ENCODE data around the gene GRAMD4. TPM values are rescaled to one million over a fixed set of nuclear protein-coding genes. Genes with fewer than 3 reads are reported as not detected.

GRAMD4 gene
- total RNA-seq, 3 donors from 2014 or later = 28.4 to 85.6 (median 61.0) TPM

- H3K4me3 ChIP-seq = no peak overlapping the region
- no peaks in the 10 kb centered on the region for H3K27me3 ChIP-seq
- TF ChIP-seq POLR2AphosphoS5 (IDR thresholded peaks at IDR 0.05) (no peak), POLR2A (IDR thresholded peaks at IDR 0.05) (no peak), CTCF (IDR thresholded peaks at IDR 0.05) (peak in 1 of 3 donors; percentile 20)
- peak in 1 of 2 donors; percentile 64 for DNase-seq (ENCODE audit: low spot score in 2 of 2)
- H3K36me3 ChIP-seq = no peaks in the 10 kb centered on the region
- no peaks in the 10 kb centered on the region for H3K9me3 ChIP-seq
- intact Hi-C loops (cut with DNase I; ENCODE audit: low total_unique reads) = no loop called here
- no peak overlapping the region for H3K27ac ChIP-seq
- peaks cover 3 to 8% of the 10 kb centered on the region in 2 donors for H3K4me1 ChIP-seq
Measured at GRCh38 chr22:46609175-46609690, 11.0 kb upstream of the GRAMD4 start.

- Histone ChIP-seq H3K27ac (no peak overlapping the region), H3K36me3 (no peaks in the 10 kb centered on the region), H3K27me3 (no peaks in the 10 kb centered on the region), H3K4me1 (peaks cover 3 to 8% of the 10 kb centered on the region in 2 donors), H3K4me3 (no peak overlapping the region), H3K9me3 (no peaks in the 10 kb centered on the region)
- TF ChIP-seq CTCF (IDR thresholded peaks at IDR 0.05) = no peak
- no peak for TF ChIP-seq POLR2AphosphoS5 (IDR thresholded peaks at IDR 0.05)
- no peak for TF ChIP-seq POLR2A (IDR thresholded peaks at IDR 0.05)
- intact Hi-C loops (cut with DNase I; ENCODE audit: low total_unique reads) = no loop called here
- no peak for DNase-seq (ENCODE audit: low spot score in 2 of 2)
Measured at GRCh38 chr22:46609724-46610201, 10.4 kb upstream of the GRAMD4 start.

GRCh38 chr22:46610356-46610755 lies 9.8 kb upstream of the GRAMD4 start:
- intact Hi-C loops (cut with DNase I; ENCODE audit: low total_unique reads) = no loop called here
- H3K27ac ChIP-seq = no peak overlapping the region
- peaks cover 3 to 8% of the 10 kb centered on the region in 2 donors for H3K4me1 ChIP-seq
- no peak for DNase-seq (ENCODE audit: low spot score in 2 of 2)
- H3K9me3 ChIP-seq = no peaks in the 10 kb centered on the region
- no peak overlapping the region for H3K4me3 ChIP-seq
- TF ChIP-seq POLR2A (IDR thresholded peaks at IDR 0.05) (no peak), POLR2AphosphoS5 (IDR thresholded peaks at IDR 0.05) (no peak), CTCF (IDR thresholded peaks at IDR 0.05) (no peak)
- H3K27me3 ChIP-seq = no peaks in the 10 kb centered on the region
- H3K36me3 ChIP-seq = no peaks in the 10 kb centered on the region

GRCh38 chr22:46611189-46611588 lies 9.0 kb upstream of the GRAMD4 start:
- no peak for TF ChIP-seq POLR2AphosphoS5 (IDR thresholded peaks at IDR 0.05)
- no peak for TF ChIP-seq POLR2A (IDR thresholded peaks at IDR 0.05)
- no peak for TF ChIP-seq CTCF (IDR thresholded peaks at IDR 0.05)
- no peak for DNase-seq (ENCODE audit: low spot score in 2 of 2)
- Histone ChIP-seq H3K4me3 (no peak overlapping the region), H3K27me3 (no peaks in the 10 kb centered on the region), H3K9me3 (no peaks in the 10 kb centered on the region), H3K36me3 (no peaks in the 10 kb centered on the region), H3K4me1 (peaks cover 3 to 8% of the 10 kb centered on the region in 2 donors), H3K27ac (no peak overlapping the region)
- intact Hi-C loops (cut with DNase I; ENCODE audit: low total_unique reads) = no loop called here

GRCh38 chr22:46612341-46612903 lies 7.8 kb upstream of the GRAMD4 start:
- intact Hi-C loops (cut with DNase I; ENCODE audit: low total_unique reads) = no loop called here
- DNase-seq (ENCODE audit: low spot score in 2 of 2) = no peak
- Histone ChIP-seq H3K4me1 (peaks cover 3 to 4% of the 10 kb centered on the region in 2 donors), H3K36me3 (no peaks in the 10 kb centered on the region), H3K27me3 (no peaks in the 10 kb centered on the region), H3K27ac (no peak overlapping the region), H3K9me3 (no peaks in the 10 kb centered on the region), H3K4me3 (no peak overlapping the region)
- TF ChIP-seq POLR2AphosphoS5 (IDR thresholded peaks at IDR 0.05) (no peak), CTCF (IDR thresholded peaks at IDR 0.05) (no peak), POLR2A (IDR thresholded peaks at IDR 0.05) (no peak)

Data from breast epithelium (tissue), 4 donors.